Measurements from ENCODE around the gene RPF1. TPM values are rescaled to one million over a fixed set of nuclear protein-coding genes. Genes with fewer than 3 reads are reported as not detected.

RPF1 gene
- total and polyA plus RNA-seq, 2 of the 4 experiments (the other 2 are of a cell fraction), result 28.4 to 30.3 TPM

DNA sequence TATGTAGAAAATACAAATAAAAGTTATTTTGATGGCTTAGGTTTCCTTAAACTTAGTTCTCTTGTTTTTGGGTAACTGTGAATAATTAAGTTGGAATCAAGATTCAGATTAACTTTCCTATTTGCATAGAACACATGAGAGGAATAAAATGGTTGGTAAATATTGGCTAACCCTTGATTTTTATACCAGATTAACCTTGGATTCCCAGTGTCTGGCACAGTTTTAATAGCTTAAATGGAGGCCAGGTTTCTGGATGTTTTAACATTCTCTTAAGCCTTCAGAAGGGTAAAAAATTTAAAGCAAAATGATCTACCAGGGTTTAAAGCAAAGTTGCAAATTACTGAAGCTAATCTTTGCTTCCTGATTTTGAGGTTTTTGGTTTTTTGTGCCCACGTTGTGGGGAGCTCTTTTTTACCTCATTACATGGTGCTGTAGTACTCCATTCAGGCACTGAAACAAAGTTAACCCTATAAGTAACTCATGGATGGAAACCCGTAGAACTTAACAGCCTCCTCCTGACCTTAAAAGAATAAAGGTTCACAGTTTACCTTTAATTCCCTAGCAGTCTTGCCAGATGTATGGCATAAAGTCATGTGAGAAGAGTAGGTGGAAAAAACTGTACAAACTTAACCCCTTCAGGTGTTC is 18.7 kb downstream of the RPF1 start:
- H2AFZ ChIP-seq (replicated peaks; ENCODE audit: low read length, poor library complexity), result no peak overlapping the region
- H3K14ac ChIP-seq (replicated peaks; ENCODE audit: low read depth, low read length), result no peak overlapping the region
- H3K9me3 ChIP-seq (ENCODE audit: control insufficient read depth, insufficient read depth, low read length), result no peaks in the 10 kb centered on the region
- H3K27me3 ChIP-seq (ENCODE audit: control insufficient read depth, insufficient read depth, low read length), result no peaks in the 10 kb centered on the region
- TF ChIP-seq RFX5 (IDR thresholded peaks at IDR 0.05; ENCODE audit: low read depth, low read length) (no peak), POLR2A (IDR thresholded peaks at IDR 0.05; ENCODE audit: low read depth, low read length) (no peak), SMC3 (IDR thresholded peaks at IDR 0.05; ENCODE audit: low read depth, low read length) (no peak)
- TF ChIP-seq, protein P1, sequence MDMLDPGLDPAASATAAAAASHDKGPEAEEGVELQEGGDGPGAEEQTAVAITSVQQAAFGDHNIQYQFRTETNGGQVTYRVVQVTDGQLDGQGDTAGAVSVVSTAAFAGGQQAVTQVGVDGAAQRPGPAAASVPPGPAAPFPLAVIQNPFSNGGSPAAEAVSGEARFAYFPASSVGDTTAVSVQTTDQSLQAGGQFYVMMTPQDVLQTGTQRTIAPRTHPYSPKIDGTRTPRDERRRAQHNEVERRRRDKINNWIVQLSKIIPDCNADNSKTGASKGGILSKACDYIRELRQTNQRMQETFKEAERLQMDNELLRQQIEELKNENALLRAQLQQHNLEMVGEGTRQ (IDR thresholded peaks at IDR 0.05; ENCODE audit: low read depth, low read length), result no peak
- in situ Hi-C loops (cut with MboI; ENCODE audit: low sequenced_read_pairs), result no loop called here
- H3K18ac ChIP-seq (ENCODE audit: low read depth, low read length), result no peak overlapping the region
- dilution Hi-C loops (cut with HindIII; ENCODE audit: low sequenced_read_pairs, unreplicated experiment), result no loop called here
- no peak overlapping the region for H3K4ac ChIP-seq (ENCODE audit: low read depth, low read length)
- no peak overlapping the region for H2AK9ac ChIP-seq (replicated peaks; ENCODE audit: low read depth, low read length, poor library complexity)
- POLR2A ChIA-PET (ENCODE audit: unreplicated experiment), result no interaction called here
- no peak overlapping the region for H2BK20ac ChIP-seq (ENCODE audit: low read depth, low read length)
- H4K20me1 ChIP-seq (ENCODE audit: insufficient read depth, low read length), result peaks cover 21% of the 10 kb centered on the region
- no peaks in the 10 kb centered on the region; the same call in none of the 2 replicates for H3K4me1 ChIP-seq (ENCODE audit: control insufficient read depth, insufficient read depth, low read length)
- H3K23ac ChIP-seq (ENCODE audit: low read depth, low read length), result no peak overlapping the region
- CTCF ChIA-PET, result no interaction called here
- peaks cover 13 to 17% of the 10 kb centered on the region in 2 experiments; a peak in 3 of 4 replicates for H3K79me1 ChIP-seq (ENCODE audit: low read depth in 1 of 2, low read length in 2 of 2)
- H3K27ac ChIP-seq (ENCODE audit: insufficient read depth, low read length), result no peak overlapping the region
- DNase-seq, result no peak
- no peaks in the 10 kb centered on the region for H3K9me1 ChIP-seq (ENCODE audit: insufficient read depth, low read length)
- H2BK120ac ChIP-seq (ENCODE audit: low read depth, low read length), result no peak overlapping the region
- no peak overlapping the region for H2BK5ac ChIP-seq (ENCODE audit: low read depth, low read length, poor library complexity, severe bottlenecking)
- no peak overlapping the region for H4K5ac ChIP-seq (ENCODE audit: low read depth, low read length)
- no peak overlapping the region for H4K8ac ChIP-seq (ENCODE audit: low read depth in 2 of 2, low read length in 2 of 2)
- intact Hi-C loops (cut with micrococcal nuclease), result no loop called here
- H3K9ac ChIP-seq (ENCODE audit: low read depth, low read length), result no peak overlapping the region
- no CpG with 5 or more reads among the region's 2 CpGs for WGBS, 2 experiments (ENCODE audit: extremely low coverage in 2 of 2, insufficient read length in 1 of 2)
- no peak overlapping the region for H2AK5ac ChIP-seq (ENCODE audit: low read depth, low read length)
- H2BK15ac ChIP-seq (ENCODE audit: low read depth, low read length), result no peak overlapping the region
- ATAC-seq (ENCODE audit: low read depth), result no peak
- no peak overlapping the region for H3K4me2 ChIP-seq (ENCODE audit: low read depth, low read length)
- no peak overlapping the region for H3K4me3 ChIP-seq (ENCODE audit: insufficient read depth, low read depth, low read length)
- BruUV-seq (replicated peaks), result no TSS peak
- H3K36me3 ChIP-seq (ENCODE audit: control insufficient read depth, insufficient read depth, low read length), result peaks cover 25% of the 10 kb centered on the region
- H4K91ac ChIP-seq (ENCODE audit: insufficient read depth, low read depth, low read length), result no peak overlapping the region
- no peak overlapping the region for H3K56ac ChIP-seq (ENCODE audit: extremely low read depth, insufficient read depth, low read length)

Data from IMR-90 (cell line).